ENCODE measurements around the gene ZMIZ1.

Gene ZMIZ1

GRCh38 chr10:79246209-79246581 is 177.4 kb downstream of the ZMIZ1 start:
- TF ChIP-seq CTCF (IDR thresholded peaks at IDR 0.05), result no peak

- no peak for TF ChIP-seq CTCF (IDR thresholded peaks at IDR 0.05)
Measured at GRCh38 chr10:79246606-79247275, 178.0 kb downstream of the ZMIZ1 start.

GRCh38 chr10:79247373-79248137 is 178.8 kb downstream of the ZMIZ1 start:
- no peak for TF ChIP-seq CTCF (IDR thresholded peaks at IDR 0.05)

GRCh38 chr10:79248341-79249185 is 179.8 kb downstream of the ZMIZ1 start:
- TF ChIP-seq CTCF (IDR thresholded peaks at IDR 0.05), result no peak

GRCh38 chr10:79249186-79250121 is 180.7 kb downstream of the ZMIZ1 start:
- no peak for TF ChIP-seq CTCF (IDR thresholded peaks at IDR 0.05)

- no peak for TF ChIP-seq CTCF (IDR thresholded peaks at IDR 0.05)
Measured at GRCh38 chr10:79250259-79250658, 181.5 kb downstream of the ZMIZ1 start.

GRCh38 chr10:79252450-79252849 is 183.7 kb downstream of the ZMIZ1 start:
- no peak for TF ChIP-seq CTCF (IDR thresholded peaks at IDR 0.05)

Data from LNCAP (cell line).